ENCODE data around the gene RITA1. TPM values are rescaled to one million over a fixed set of nuclear protein-coding genes. Genes with fewer than 3 reads are reported as not detected.

The RITA1 gene
- total and polyA plus RNA-seq, 2 donors (not counting 3 experiments of a cell fraction or from before 2014, with no cell fraction given), result 20.7 to 21.3 TPM

DNA sequence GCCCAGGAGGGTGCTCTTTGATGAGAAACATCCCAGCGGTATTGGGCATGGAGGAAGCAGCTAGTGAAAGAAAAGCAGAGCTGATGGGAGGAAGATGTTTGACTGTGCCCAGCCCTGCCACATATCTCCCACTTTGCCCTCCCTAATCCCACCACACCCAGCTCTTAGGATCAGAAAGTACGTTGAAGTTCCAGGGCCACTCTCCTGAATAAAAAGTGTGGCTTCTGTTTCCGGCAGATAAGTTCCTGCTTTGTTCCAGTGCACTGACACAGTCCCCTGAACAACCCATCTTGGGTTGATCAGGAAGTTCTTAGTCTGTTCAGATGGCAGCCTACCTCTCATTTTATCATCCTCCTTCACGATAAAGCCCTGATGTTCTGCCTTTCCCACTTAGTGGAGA, 52.2 kb downstream of the RITA1 start:
- intact Hi-C loops (cut with micrococcal nuclease) (loop anchor here (1.0 to 2.0 kb wide), 2 partner anchors 9 to 41 kb away; no protein-coding TSS in a partner anchor), dilution Hi-C loops (cut with MboI; ENCODE audit: extremely low pct_ligation_motif_present, low sequenced_read_pairs) (no loop called here)
- DNase-seq (ENCODE audit: low read depth, low spot score), result peak; percentile 53
- peak; percentile 73 for TF ChIP-seq GATA2 (IDR thresholded peaks at IDR 0.05; ENCODE audit: insufficient read depth, insufficient read length, low read depth, low read length)
- TF ChIP-seq, protein P1, sequence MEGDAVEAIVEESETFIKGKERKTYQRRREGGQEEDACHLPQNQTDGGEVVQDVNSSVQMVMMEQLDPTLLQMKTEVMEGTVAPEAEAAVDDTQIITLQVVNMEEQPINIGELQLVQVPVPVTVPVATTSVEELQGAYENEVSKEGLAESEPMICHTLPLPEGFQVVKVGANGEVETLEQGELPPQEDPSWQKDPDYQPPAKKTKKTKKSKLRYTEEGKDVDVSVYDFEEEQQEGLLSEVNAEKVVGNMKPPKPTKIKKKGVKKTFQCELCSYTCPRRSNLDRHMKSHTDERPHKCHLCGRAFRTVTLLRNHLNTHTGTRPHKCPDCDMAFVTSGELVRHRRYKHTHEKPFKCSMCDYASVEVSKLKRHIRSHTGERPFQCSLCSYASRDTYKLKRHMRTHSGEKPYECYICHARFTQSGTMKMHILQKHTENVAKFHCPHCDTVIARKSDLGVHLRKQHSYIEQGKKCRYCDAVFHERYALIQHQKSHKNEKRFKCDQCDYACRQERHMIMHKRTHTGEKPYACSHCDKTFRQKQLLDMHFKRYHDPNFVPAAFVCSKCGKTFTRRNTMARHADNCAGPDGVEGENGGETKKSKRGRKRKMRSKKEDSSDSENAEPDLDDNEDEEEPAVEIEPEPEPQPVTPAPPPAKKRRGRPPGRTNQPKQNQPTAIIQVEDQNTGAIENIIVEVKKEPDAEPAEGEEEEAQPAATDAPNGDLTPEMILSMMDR (IDR thresholded peaks at IDR 0.05; ENCODE audit: extremely low read depth in 1 of 2, insufficient read depth in 1 of 2, low read depth in 1 of 2, low read length in 2 of 2), result no peak
- POLR2A ChIA-PET, result interaction anchor here (3.7 kb wide), 1 partner anchor 16 kb away, joined by 15 read pairs; the partner anchor contains the start of gene TPCN1
- no peak overlapping the region for H3K4me3 ChIP-seq (replicated peaks in 1 of 3; ENCODE audit: insufficient read depth in 1 of 3, low read depth in 1 of 3, low read length in 3 of 3)
- no peak overlapping the region for H3K9ac ChIP-seq (replicated peaks; ENCODE audit: extremely low read depth, insufficient read depth, low read length)
- peak; percentile 93 for FAIRE-seq
- H4K20me1 ChIP-seq (replicated peaks; ENCODE audit: control insufficient read depth, extremely low read depth, insufficient read depth, low read length), result no peaks in the 10 kb centered on the region
- H3K9me1 ChIP-seq (replicated peaks; ENCODE audit: control insufficient read depth, extremely low read depth, insufficient read depth, low read length), result no peaks in the 10 kb centered on the region
- H3K27me3 ChIP-seq (ENCODE audit: control insufficient read depth in 2 of 2, insufficient read depth in 2 of 2, low read length in 2 of 2), result no peaks in the 10 kb centered on the region
- H3K27ac ChIP-seq (ENCODE audit: insufficient read depth, low read depth, low read length), result peak overlapping the region; percentile 9
- H3K4me1 ChIP-seq (ENCODE audit: control insufficient read depth, extremely low read depth, insufficient read depth, low read length), result peaks cover 13% of the 10 kb centered on the region
- H2AFZ ChIP-seq (ENCODE audit: low read depth, low read length), result peak overlapping the region; percentile 17
- BruUV-seq (replicated peaks), result no TSS peak
- H3K79me2 ChIP-seq (ENCODE audit: control insufficient read depth, insufficient read depth, low read length), result no peaks in the 10 kb centered on the region
- H3K9me3 ChIP-seq (replicated peaks; ENCODE audit: control insufficient read depth, insufficient read depth, low read length), result no peaks in the 10 kb centered on the region
- peaks cover 0 to 8% of the 10 kb centered on the region in 2 experiments for H3K36me3 ChIP-seq (ENCODE audit: control insufficient read depth in 2 of 2, extremely low read depth in 1 of 2, insufficient read depth in 2 of 2, low read length in 2 of 2)
- CTCF ChIA-PET, result interaction anchor here (1.0 to 1.3 kb wide), 2 partner anchors 15 to 18 kb away, joined by 3 to 5 read pairs; no protein-coding TSS in a partner anchor
- peak overlapping the region; percentile 5 for H3K4me2 ChIP-seq (ENCODE audit: insufficient read depth, low read length)

DNA sequence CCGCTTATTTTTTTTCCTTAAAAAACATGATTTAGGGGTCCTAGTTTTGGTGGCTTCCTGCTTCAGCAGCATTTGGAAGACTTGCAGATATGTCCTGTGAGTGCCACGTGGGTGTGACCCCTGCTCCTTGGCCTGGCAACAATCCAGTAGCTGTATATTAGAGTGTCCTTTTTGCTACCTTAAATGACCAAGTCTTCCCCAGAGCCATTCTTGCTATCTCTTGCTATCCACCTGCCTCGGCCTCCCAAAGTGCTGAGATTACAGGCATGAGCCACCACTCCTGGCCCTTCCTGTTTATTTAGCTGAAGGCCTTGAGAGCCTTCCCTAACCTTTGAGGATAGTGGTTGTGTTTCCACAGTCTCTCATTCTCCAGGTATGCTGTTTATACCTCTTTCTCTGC, 52.8 kb downstream of the RITA1 start:
- BruUV-seq (replicated peaks), result no TSS peak
- dilution Hi-C loops (cut with MboI; ENCODE audit: extremely low pct_ligation_motif_present, low sequenced_read_pairs), result no loop called here
- Histone ChIP-seq H3K9me3 (replicated peaks; ENCODE audit: control insufficient read depth, insufficient read depth, low read length) (no peaks in the 10 kb centered on the region), H3K9ac (replicated peaks; ENCODE audit: extremely low read depth, insufficient read depth, low read length) (no peak overlapping the region), H4K20me1 (replicated peaks; ENCODE audit: control insufficient read depth, extremely low read depth, insufficient read depth, low read length) (no peaks in the 10 kb centered on the region), H3K79me2 (ENCODE audit: control insufficient read depth, insufficient read depth, low read length) (no peaks in the 10 kb centered on the region), H3K4me2 (ENCODE audit: insufficient read depth, low read length) (peak overlapping the region; percentile 5), H3K4me3 (replicated peaks in 1 of 3; ENCODE audit: insufficient read depth in 1 of 3, low read depth in 1 of 3, low read length in 3 of 3) (no peak overlapping the region), H3K36me3 (ENCODE audit: control insufficient read depth in 2 of 2, extremely low read depth in 1 of 2, insufficient read depth in 2 of 2, low read length in 2 of 2) (peaks cover 0 to 4% of the 10 kb centered on the region in 2 experiments), H2AFZ (ENCODE audit: low read depth, low read length) (no peak overlapping the region), H3K27me3 (ENCODE audit: control insufficient read depth in 2 of 2, insufficient read depth in 2 of 2, low read length in 2 of 2) (no peaks in the 10 kb centered on the region), H3K4me1 (ENCODE audit: control insufficient read depth, extremely low read depth, insufficient read depth, low read length) (peaks cover 13% of the 10 kb centered on the region), H3K27ac (ENCODE audit: insufficient read depth, low read depth, low read length) (peak overlapping the region; percentile 9), H3K9me1 (replicated peaks; ENCODE audit: control insufficient read depth, extremely low read depth, insufficient read depth, low read length) (no peaks in the 10 kb centered on the region)
- FAIRE-seq (peak; percentile 15), DNase-seq (ENCODE audit: low read depth, low spot score) (no peak)
- intact Hi-C loops (cut with micrococcal nuclease), result loop anchor here (1.0 to 2.0 kb wide), 2 partner anchors 8 to 42 kb away; no protein-coding TSS in a partner anchor
- POLR2A ChIA-PET, result interaction anchor here (3.7 kb wide), 1 partner anchor 17 kb away, joined by 15 read pairs; the partner anchor contains the start of gene TPCN1
- CTCF ChIA-PET, result interaction anchor here (1.0 to 1.3 kb wide), 2 partner anchors 15 to 17 kb away, joined by 3 to 5 read pairs; no protein-coding TSS in a partner anchor
- TF ChIP-seq FOS (IDR thresholded peaks at IDR 0.05; ENCODE audit: borderline replicate concordance, insufficient read depth, low read length) (no peak), POLR2AphosphoS5 (IDR thresholded peaks at IDR 0.05; ENCODE audit: insufficient read depth, low read depth, low read length) (no peak), POLR2A (IDR thresholded peaks at IDR 0.05; ENCODE audit: low read depth, low read length) (no peak), EZH2 (IDR thresholded peaks at IDR 0.05; ENCODE audit: borderline replicate concordance, low read depth, low read length, severe bottlenecking) (no peak), JUN (IDR thresholded peaks at IDR 0.05; ENCODE audit: borderline replicate concordance, insufficient read depth, insufficient read length, low read depth) (no peak), GATA2 (IDR thresholded peaks at IDR 0.05; ENCODE audit: insufficient read depth, insufficient read length, low read depth, low read length) (no peak), MYC (IDR thresholded peaks at IDR 0.05; ENCODE audit: low read depth, low read length) (no peak)
- TF ChIP-seq, protein P2, sequence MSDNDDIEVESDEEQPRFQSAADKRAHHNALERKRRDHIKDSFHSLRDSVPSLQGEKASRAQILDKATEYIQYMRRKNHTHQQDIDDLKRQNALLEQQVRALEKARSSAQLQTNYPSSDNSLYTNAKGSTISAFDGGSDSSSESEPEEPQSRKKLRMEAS (IDR thresholded peaks at IDR 0.05; ENCODE audit: insufficient read depth, insufficient read length), result no peak
- TF ChIP-seq, protein P1 (IDR thresholded peaks at IDR 0.05; ENCODE audit: extremely low read depth in 1 of 2, insufficient read depth in 1 of 2, low read depth in 1 of 2, low read length in 2 of 2), result no peak
